ENCODE data around the gene SAMD8.
"Not testable (repeated sequence)": the region's sequence is repeated elsewhere in the genome, so short reads cannot be mapped to it uniquely, and the experiment has no call there.

Gene SAMD8

DNA sequence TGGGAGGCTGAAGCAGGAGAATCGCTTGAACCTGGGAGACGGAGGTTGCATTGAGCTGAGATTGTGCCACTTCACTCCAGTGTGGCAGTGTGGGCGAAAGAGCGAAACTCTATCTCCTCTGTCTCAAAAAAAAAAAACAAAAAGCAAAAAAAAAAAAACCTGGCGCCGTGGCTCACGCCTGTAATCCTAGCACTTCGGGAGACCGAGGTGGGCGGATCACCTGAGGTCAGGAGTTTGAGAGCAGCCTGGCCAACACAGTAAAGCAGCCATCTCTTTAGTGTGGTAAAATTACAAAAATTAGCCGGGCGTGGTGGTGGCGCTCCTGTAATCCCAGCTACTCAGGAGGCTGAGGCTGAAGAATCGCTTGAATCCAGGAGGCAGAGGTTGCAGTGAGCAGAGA lies 95.2 kb downstream of the SAMD8 start:
- in situ Hi-C loops (cut with MboI; ENCODE audit: low pct_unique_long_range_greater_than_20kb, low sequenced_read_pairs); DNase-seq: not testable (repeated sequence)

DNA sequence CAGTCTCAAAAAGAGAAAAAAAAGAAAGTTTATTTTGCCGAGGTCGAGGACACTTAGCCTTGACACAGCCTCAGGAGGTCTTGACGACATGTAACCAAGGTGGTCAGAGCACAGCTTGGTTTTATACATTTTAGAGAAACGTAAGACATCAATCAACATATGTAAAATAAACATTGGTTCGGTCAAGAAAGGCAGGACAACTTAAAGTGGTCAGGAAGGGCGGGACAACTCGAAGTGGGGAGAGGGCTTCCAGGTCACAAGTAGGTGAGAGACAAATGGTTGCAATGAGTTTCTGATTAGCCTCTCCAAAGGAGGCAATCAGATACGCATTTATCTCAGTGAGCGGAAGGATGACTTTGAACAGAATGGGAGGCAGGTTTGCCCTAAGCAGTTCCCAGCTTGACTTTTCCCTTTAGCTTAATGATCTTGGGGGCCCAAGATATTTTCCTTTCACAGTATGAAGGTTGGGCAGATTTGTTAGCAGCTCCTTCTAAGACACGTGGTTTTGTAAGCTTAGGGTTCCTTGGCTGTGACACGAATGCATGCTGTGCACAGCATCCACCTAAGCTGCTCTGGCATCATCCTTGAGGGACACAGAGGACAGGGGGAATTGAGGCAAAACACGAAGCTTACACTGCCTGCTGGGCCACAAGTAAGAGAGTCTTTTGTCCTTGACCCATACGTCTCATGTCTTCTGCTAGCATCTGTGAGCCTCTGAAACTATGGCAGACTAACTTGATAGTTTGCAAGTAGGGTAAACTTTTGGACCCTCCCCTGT lies 95.8 kb downstream of the SAMD8 start:
- in situ Hi-C loops (cut with MboI; ENCODE audit: low pct_unique_long_range_greater_than_20kb, low sequenced_read_pairs) = no loop called here
- no peak for DNase-seq

DNA sequence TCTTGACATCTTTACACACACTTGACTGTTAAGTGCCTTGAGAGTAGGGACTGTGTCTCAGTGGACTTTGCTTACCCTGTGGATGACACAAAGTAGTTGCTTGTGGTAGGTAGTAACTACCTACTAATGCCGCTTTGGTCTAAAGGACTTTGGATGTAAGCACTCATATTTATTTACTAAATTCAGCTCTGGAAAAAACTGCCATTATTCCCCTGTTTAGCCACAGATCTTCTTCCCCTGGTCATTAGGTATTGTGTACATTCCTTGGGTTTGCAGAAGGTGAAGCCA lies 96.3 kb downstream of the SAMD8 start:
- in situ Hi-C loops (cut with MboI; ENCODE audit: low pct_unique_long_range_greater_than_20kb, low sequenced_read_pairs) = no loop called here
- DNase-seq = no peak

DNA sequence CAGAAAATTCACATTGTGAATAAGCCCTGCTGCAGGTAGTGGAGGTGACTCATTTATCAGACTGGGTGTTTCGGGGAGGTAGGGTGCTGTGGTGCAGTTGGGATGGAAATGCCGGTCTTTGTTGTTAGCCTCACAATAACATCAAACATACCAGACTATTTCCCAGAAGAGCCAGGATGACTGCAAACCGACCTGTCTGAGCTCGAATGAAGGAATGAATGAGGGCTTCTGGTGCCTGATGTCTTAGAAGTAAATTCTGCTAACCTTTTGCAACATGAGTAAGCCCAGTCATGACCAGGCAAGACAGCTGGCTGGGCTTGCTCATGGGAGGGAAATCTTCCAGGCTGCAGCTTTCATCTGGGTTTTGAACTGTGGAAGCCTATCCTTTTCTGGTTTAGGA lies 96.7 kb downstream of the SAMD8 start:
- no peak for DNase-seq
- in situ Hi-C loops (cut with MboI; ENCODE audit: low pct_unique_long_range_greater_than_20kb, low sequenced_read_pairs) = no loop called here

DNA sequence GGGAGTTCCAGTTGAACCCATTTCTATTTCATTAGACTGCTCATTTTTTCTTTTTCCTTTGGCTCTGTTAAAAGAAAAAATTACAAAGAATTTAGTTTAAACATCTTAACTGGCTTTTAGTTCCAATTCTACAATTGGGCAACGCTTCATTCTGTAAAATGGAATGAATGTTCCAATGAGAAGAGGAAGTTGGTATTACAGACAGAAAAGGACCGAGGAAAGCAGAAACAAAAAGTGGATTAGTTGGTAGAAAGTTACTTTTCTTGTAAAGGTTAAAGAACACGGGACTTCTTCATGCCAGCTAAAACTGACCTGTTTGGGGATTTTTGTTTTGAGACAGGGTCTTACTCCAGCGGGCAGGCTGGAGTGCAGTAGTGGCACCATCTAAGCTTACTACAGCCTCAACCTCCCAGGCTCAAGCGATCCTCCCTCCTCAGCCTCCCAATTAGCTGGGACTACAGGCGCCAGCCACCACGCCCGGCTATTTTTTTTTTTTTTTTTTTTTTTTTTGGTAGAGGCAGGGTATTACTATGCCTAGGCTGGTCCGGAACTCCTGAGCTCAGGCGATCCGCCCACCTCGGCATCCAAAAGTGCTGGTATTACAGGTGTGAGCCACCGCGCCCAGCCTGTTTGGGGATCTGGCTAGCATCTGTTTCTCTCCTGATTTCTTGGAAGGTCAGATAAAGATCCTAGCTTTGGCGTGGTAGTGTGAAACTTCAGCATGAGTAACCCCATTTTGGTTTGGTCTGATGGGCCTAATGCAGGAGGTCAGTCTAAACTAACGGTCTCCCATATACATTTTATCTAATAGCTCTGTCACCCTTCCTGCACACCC lies 97.8 kb downstream of the SAMD8 start:
- in situ Hi-C loops (cut with MboI; ENCODE audit: low pct_unique_long_range_greater_than_20kb, low sequenced_read_pairs) = no loop called here
- no peak for DNase-seq

DNA sequence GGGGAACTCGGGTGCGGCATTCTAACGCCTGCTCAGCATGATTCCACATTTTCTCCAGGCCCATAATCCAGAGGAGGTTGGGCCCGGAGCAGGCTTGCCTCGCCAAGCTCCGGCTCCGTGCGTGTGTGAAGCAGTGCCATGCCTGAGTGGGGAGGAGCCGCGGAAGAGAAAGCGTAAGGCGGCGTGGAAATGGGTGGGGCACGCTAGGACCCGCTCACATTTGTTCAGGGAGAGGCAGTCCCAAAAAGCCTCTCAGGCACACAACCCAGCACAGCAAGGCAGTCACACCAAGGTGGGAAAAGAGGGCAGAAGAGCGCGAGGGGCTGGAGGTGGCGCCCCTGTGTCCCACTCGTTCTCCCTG lies 98.4 kb downstream of the SAMD8 start:
- peak; percentile 80 for DNase-seq
- in situ Hi-C loops (cut with MboI; ENCODE audit: low pct_unique_long_range_greater_than_20kb, low sequenced_read_pairs) = no loop called here

DNA sequence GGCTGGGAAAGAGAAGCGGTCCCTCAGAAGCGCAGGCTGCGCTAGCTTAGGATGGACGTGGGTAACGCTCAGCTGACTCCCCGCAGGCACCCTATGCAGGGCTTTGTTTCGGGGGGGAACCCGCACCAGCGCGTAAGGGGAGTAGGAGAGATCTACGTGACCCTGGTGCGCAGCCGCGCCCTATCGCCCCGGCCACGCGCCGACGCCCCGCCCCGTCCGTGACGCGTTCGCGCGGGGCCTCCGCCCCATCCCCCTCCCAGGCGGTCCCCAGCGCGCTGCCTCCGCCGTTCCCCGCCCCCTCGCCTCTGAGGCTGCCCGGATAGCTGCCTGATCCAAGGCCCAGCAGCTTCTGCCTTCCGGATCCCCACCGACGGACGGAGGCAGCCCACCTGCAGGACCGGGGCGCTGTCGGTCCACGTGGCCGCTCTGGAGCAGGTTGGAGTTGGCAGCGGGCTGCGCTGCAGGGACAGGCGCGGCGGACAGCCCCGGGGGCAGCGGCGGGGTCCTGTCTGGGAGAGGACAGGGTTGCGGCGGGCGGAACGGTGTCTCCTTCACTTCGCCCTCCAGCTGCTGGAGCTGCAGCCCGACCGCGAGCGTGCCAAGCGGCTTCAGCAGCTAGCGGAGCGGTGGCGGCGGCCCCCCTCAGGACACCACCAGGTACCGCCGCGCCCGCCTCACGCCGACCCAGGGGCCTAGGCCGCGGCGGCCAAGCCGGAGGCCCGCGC lies 99.0 kb downstream of the SAMD8 start, which contains the start of gene VDAC2:
Gene VDAC2 (plus strand): TSS at position 515 of the 725 bp plus-strand sequence. CDS start 363 bp downstream, outside the sequence.
- DNase-seq = peak; percentile 91
- in situ Hi-C loops (cut with MboI; ENCODE audit: low pct_unique_long_range_greater_than_20kb, low sequenced_read_pairs) = no loop called here

DNA sequence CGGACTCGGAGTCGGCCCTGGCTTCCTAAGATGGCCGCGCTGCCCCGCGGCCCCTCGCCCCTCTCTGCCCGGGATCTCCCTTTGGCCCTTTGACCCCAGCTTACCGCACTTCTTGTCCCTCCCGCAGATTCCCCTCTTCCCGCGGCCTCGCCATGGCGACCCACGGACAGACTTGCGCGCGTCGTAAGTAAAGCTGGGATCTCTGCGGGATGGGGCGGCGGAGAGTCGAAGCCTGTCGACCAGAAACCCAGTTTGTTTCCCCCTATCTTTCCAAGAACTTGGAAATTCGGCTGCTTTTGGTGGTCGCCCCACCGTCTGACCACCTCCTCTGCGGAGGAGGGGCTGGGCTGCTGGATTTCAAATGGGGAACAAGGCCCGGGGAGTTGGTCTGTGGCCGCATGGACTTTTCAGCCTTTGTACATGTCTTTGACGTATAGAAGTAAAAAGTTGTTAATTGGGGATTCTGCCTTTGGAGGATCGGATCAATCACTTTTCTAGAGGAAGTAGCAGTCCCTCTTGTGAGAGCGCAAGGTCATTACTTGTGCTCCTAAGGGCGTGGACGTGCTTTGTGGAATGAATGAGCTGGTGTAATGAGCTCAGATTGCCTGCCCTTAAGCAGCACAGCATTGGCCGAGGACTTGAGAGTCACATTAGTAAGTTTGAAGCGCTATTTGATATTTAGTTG lies 99.7 kb downstream of the SAMD8 start:
- in situ Hi-C loops (cut with MboI; ENCODE audit: low pct_unique_long_range_greater_than_20kb, low sequenced_read_pairs) = no loop called here
- DNase-seq = peak; percentile 48

DNA sequence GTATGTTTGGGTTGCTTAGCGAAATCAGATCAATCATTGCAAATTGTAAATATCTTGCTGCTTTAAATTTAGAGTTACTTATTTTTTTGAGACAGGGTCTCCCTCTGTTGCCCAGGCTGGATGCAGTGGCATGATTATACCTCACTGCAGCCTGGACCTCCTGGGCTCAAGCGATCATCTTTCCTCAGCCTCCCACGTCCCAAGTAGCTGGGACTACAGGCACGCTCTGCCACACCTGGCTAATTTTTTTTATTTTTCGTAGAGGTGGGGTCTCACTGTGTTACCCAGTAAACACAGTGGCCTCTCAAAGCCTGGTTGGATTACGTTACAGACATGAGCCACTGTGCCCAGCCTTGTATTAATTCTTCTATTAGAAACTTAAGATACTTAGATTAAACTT lies 100.9 kb downstream of the SAMD8 start:
- DNase-seq = no peak
- in situ Hi-C loops (cut with MboI; ENCODE audit: low pct_unique_long_range_greater_than_20kb, low sequenced_read_pairs) = no loop called here

DNA sequence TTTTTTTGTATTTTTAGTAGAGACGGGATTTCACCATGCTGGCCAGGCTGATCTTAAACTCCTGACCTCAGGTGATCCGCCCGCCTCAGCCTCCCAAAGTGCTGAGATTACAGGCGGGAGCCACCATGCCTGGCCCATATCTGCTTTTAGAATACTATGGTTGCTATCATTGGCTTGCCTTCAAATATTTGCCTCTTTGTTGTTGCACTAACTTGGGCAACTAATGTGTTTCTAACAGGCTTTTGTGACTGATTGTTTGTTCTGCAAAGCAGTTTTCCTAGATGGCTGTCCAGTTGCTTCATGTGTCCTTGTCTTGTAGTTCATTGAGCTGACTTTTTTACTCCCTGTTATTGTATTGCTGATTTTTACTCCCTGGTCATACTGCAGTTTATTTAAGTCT lies 108.8 kb downstream of the SAMD8 start:
- in situ Hi-C loops (cut with MboI; ENCODE audit: low pct_unique_long_range_greater_than_20kb, low sequenced_read_pairs) = no loop called here
- DNase-seq = no peak

DNA sequence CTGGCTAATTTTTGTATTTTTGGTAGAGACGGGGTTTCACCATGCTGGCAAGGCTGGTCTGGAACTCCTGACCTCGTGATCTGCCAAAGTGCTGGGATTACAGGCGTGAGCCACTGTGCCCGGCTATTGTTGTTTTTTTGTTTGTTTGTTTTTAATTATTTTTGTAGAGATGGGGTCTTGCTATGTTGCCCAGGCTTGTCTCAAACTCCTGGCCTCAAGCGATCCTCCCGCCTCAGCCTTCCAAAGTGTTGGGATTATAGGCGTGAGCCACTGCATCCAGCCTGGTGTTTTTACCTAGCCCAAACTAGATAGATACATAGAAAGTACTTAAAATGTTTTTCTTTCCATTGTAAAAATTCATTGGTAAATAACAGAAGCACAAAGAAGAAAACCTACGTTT lies 110.0 kb downstream of the SAMD8 start:
- DNase-seq; in situ Hi-C loops (cut with MboI; ENCODE audit: low pct_unique_long_range_greater_than_20kb, low sequenced_read_pairs): not testable (repeated sequence)

DNA sequence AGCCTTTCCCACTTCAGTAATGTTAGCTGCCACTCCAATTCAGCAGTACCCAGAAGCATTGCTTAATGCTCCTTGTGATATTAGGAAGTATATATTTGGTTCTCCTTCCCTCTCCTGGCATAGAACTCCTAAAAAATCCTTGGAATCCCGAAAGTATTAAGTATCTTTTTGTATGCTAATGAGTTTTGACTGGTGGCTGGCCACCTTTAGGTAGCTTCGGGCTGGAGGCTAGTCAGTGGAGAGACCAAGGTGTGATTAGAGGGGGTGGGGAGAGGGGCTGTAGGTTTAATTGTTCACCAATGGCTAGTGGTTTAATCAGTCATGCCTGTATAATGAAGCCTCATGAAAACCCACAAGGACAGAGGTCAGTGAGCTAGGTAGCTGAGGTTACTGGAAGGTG lies 112.1 kb downstream of the SAMD8 start:
- in situ Hi-C loops (cut with MboI; ENCODE audit: low pct_unique_long_range_greater_than_20kb, low sequenced_read_pairs) = no loop called here
- DNase-seq = no peak

DNA sequence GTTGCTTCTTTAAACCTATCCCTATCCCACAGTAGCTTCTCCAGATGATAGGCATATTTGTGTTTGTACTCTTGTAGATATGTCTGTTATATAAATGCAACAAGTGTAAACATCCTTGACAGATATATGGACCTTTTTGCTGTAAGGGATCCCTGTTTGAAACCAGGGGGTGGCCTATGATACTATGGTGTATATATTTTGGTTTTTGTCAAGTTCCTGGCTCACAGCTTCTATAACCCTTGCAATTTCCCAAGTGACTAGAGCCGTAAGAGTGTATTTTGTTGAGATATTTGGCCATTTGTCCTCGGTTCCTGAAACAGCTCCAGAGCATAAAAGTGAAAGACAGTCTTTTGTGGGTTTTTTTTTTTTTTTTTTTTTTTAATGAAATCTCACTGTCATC lies 114.6 kb downstream of the SAMD8 start:
- in situ Hi-C loops (cut with MboI; ENCODE audit: low pct_unique_long_range_greater_than_20kb, low sequenced_read_pairs) = no loop called here
- no peak for DNase-seq

DNA sequence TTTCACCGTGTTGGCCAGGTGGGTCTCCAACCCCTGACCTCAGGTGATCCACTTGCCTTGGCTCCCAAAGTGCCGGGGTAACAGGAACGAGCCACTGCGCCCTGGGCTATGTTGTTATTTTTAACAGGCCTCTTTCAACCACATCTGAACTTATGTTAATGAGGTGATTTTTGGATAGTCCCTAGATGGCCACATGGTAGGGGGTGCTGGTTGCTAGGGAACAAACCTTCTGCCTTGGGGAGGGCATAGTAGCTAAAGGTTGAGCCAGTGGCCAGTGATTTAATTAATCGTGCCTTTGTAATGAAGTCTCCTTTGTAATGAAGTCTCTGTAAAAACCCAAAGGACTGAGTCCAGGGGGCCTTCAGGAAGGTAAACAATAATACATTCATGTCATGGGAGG lies 115.2 kb downstream of the SAMD8 start:
- DNase-seq = no peak
- in situ Hi-C loops (cut with MboI; ENCODE audit: low pct_unique_long_range_greater_than_20kb, low sequenced_read_pairs) = no loop called here

DNA sequence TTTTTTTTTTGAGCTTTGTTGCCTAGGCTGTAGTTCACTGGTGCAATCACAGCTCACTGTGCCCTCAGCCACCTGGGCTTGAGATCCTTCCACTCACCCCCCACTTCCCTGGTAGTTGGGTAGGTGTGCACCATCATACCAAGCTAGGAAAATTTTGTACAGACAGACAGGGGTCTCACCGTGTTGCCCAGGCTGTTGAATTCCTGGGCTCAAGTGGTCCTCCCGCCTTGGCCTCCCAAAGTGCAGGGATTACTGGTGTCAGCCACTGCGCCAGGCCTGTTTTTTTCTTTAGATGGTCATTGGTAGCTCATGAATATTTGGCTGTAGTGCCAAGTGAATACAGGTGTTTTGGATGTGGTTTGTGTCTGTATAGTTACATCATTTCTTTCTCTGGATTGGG lies 116.8 kb downstream of the SAMD8 start:
- in situ Hi-C loops (cut with MboI; ENCODE audit: low pct_unique_long_range_greater_than_20kb, low sequenced_read_pairs) = no loop called here
- DNase-seq = no peak

DNA sequence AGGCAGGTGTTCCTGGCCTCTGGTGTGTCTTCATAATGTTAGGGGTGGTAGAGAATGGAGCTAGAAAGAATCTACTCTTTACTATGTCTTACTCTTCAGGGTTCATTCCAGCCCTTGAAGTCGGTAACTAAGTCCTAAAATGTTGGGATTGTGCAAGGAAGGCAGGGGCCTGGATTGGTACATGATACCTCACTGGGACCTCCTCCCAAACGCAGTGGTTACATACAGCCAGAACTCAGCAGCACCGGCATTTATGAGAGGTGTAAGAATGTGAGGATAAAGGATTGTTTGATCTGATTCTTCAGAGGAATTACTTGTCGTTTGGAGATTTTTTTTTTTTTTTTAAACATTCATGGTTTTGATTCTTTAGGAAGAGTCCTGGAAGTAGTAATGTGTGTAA lies 117.4 kb downstream of the SAMD8 start:
- no peak for DNase-seq
- in situ Hi-C loops (cut with MboI; ENCODE audit: low pct_unique_long_range_greater_than_20kb, low sequenced_read_pairs) = no loop called here

DNA sequence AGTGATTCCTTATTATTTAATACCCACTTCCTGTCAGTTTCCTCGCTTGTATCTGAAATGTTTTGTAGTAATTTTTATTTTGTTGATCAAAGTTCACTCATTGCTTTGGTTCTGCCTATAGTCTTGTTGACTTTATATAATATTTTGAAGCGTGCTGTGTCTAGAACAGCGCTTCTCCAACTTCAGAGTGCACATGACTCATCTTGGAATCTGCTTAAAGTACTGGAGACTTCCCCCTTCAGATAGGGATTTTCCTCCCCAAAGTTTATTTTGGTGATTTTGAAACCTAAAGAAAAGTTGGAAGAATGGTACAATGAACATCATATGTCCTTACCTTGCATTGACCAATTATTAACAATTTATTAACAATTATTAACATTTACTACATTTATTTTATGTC lies 118.5 kb downstream of the SAMD8 start:
- in situ Hi-C loops (cut with MboI; ENCODE audit: low pct_unique_long_range_greater_than_20kb, low sequenced_read_pairs) = no loop called here
- no peak for DNase-seq

DNA sequence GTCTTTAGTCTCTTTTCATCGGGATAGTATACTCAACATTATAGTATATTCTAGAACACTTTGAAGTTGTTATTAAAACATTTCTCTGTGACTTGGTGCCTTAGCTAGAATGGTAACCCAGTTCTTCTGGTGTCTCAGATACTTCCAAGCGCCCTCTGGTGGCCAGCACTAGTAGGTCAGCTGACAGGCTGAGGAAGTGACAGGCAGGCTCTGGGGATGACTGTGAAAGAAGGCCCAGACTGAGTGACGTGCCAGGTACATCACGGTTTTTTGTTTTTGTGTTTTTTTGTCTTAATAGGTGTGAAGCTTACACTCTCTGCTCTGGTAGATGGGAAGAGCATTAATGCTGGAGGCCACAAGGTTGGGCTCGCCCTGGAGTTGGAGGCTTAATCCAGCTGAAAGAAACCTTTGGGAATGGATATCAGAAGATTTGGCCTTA lies 119.2 kb downstream of the SAMD8 start:
- DNase-seq = peak; percentile 86
- in situ Hi-C loops (cut with MboI; ENCODE audit: low pct_unique_long_range_greater_than_20kb, low sequenced_read_pairs) = no loop called here

Data from KBM-7 (cell line).